ENCODE results near the gene PEX11A. TPM values are rescaled to one million over a fixed set of nuclear protein-coding genes. Genes with fewer than 3 reads are reported as not detected.

PEX11A gene
- total RNA-seq, 1 donor from 2014 or later, result 13.7 TPM

DNA sequence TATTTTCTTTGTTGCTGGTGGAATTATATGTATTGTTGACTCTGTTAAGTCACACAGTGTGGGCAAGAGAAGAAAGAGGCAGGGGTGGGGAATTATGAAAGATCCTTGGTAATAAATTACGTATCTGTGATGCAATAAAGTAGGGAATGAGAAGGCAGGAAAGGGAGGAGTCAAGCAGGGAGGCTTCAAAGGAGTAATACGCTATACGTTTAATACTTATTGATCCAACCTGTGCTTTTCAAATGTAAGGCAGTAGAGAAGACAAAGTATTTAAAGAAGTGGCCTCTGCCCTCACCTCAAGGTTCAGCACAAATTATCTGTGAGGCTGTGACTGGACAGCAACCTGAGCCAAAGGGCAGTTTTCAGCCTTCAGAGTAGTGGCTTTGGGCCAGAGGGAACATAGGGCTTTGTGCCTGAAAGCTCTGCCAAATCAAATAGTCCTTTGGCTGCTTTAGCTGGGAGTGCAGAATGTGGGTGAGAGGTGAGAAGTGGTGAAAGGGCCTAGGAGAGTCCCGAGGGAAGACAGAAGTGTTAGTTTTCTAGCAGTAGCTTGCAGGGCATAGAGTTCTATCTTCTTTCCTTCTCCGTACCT is 10.2 kb downstream of the PEX11A start:
- DNase-seq (ENCODE audit: missing footprints) (no peak), ATAC-seq (peak; percentile 94)
- intact Hi-C loops (cut with DNase I), result no loop called here

DNA sequence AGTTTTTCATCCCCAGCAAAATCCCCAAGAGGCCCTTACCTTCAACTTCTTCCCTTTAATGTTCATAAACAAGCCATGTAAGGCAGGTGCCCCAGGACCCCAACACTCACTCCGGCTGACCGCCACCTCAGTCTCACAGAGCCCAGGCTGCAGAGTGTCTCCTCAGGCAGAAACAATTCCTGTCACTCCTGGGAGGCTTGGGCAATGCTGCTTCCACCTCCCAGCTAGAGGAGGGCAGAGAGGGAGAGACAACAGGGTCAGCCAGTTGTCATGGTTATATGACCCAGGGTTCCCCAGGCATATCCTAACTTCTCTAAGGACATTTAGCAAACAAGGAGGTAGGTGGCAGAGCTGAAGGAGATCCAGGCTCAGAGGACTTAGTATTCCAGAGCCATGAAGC is 11.3 kb downstream of the PEX11A start, which contains the start of gene PLIN1:
Gene PLIN1 (minus strand): TSS at position 156 of the 400 bp plus-strand sequence. CDS start 1,878 bp downstream, outside the sequence.
- DNase-seq (ENCODE audit: missing footprints) (no peak), ATAC-seq (no peak)
- intact Hi-C loops (cut with DNase I), result no loop called here

DNA sequence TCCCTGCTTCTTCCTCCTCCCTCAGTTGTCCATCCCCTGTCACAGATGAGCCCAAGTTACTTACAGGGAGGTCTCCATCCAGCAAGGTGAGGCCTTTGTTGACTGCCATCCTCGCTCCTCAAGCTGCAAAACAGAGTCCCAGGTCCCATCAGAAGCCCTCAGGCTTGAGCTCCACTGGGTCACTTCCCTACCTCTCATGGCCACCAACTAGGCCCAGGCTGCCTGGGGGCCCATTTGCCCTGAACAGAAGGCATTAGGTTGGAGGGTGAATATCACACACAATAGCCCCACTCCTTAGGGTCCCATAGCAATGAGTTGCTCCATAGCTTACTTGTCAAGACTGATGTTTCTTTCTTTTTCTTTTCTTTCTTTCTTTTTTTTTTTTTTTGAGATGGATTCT is 13.2 kb downstream of the PEX11A start:
- DNase-seq (ENCODE audit: missing footprints) (no peak), ATAC-seq (no peak)
- intact Hi-C loops (cut with DNase I), result no loop called here

DNA sequence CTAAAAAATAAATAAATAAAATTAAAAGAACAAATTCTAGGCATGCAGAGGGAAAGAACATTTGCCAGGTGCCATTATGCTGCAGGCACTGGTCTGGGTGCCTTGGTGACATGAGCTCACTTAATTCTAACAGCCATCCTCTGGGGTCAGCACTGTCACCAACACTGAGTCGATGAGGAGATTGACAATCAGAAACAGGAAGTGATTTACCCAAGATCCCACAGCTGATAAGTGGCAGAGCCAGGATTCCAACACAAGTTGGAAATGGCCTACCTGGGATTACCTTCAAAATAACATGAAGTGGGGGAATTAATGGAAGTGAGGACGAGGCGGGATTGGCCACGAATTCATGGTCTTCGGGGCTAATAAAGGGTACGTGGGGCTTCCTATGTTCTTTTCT is 14.9 kb downstream of the PEX11A start:
- no peak for DNase-seq (ENCODE audit: missing footprints)
- intact Hi-C loops (cut with DNase I), result no loop called here
- no peak for ATAC-seq

DNA sequence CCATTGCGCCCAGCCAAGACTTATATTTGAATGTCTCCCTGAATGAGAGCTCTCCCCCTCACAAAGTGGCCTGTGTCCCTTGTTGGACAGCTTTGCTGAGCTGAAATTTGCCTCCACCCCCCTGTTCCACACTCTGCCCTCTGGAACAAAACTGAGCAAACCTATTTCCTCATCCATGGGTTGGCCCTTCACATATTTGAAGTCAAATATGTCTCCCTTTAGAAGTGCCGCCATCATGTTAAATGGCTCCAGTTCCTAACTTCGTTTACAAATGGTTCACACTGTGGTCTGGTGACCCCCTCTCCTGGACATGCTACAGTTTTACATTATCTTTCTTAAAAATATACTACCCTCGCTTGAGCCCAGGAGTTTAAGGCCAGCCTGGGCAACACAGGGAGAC is 16.0 kb downstream of the PEX11A start:
- DNase-seq (ENCODE audit: missing footprints) (no peak), ATAC-seq (no peak)
- intact Hi-C loops (cut with DNase I), result no loop called here

DNA sequence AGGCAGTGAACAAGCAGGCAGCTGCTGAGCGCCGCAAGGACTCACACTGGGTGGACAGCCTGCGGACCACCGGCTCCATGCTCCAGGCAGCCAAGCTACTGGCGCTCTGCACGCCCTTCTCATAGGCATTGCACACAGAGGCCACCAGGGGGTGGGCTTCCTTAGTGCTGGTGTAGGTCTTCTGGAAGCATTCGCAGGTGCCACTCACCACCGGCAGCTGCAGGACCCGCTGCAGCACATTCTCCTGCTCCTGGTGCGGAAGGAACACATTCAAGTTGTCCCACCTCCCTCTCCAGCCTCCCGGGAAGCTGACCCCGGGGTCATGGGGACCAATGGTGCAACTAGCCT is 17.4 kb downstream of the PEX11A start:
- intact Hi-C loops (cut with DNase I), result no loop called here
- no peak for DNase-seq (ENCODE audit: missing footprints)
- ATAC-seq, result no peak

DNA sequence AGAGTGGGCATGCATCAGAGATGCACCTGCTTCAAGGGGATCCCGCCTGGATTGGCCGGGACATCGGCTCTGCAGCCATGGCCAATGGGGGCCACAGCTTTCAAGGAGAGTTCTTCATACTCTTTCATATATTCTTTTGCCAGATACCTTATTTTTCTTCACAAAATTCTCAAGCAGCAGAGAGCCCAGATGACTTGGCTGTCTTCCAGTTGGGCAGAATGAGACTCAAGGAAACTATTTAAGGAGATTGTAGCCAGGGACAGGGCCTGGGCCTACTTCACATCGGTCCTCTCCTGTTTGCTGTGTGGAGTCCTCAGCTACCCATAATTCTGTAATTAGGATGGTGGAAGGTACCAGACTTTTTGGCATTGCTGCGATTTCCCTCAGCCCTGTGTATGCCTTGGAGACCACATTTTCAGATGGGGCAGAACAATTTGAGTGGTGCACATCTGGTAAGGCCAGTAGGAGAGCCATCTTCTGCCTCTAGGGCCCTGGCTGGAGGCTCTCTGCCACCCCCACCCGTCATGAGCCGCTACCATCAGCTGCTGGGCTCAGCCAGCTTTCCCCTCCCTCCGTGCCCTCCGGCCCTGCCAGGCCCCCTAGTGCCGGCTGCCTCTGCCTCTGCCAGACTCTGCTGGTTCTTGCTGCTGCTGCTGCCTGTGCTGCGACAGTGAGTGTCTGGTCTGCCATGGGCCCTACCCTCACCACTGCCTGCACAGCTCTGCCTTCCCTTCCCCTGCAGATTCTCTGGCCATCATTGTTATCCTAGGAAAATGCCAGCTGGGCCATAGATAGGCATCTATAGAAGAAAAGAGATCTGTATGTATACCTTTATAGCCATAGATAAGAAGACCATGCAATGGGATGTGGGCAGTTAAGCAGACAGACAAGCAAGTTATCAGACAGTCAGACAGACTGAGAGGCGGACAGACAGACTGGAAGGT is 18.1 kb downstream of the PEX11A start:
- intact Hi-C loops (cut with DNase I), result no loop called here
- no peak for DNase-seq (ENCODE audit: missing footprints)
- no peak for ATAC-seq

DNA sequence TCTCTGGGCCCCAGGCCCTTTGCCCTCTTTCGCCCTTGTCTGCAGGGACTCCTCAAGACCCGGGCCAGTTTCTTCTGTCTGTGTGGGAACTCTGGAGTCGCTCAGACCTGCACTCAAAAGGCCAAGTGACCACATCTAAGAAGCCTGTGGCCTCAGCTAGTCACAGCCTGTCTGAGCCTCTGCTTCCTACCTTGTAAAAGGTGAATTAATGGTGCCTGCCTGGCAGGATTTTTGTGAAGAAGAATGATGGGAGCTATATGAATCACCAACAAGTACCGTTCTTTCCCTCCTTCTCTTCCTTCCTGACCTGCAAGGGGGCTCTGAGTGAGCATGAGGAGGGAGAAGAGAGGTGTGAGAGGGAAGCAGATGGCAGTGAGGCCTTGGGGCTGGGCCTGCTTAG is 18.9 kb downstream of the PEX11A start:
- ATAC-seq, result no peak
- intact Hi-C loops (cut with DNase I), result no loop called here
- no peak for DNase-seq (ENCODE audit: missing footprints)

DNA sequence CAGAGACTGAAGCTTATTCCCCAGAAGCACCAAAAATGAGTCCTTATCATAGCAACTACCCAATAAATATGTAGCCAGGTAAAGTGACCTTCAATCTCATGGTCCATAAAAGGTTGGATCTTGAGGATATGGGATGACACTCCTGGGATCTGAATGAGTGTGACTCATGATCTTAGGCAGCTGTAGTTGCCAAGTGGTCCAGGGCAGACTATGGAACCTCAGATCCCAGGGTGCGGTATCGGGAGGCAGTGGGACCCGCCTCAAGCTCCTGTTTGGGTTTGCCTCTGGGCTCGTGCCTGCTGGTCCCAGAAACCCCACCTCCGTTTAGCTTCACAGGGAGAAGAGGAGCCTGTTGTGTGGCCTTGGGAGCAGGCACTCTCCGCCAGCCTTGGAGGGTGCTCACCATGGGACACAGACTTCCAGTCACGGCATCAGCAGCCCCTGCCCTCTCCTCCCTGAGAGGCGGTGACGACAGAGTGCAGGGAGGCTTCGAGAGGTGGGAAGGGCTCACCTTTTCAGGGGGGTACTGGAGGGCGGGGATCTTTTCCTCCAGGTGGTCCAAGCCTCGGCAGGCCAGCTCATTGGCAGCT is 19.5 kb downstream of the PEX11A start:
- DNase-seq (ENCODE audit: missing footprints), result no peak
- no peak for ATAC-seq
- intact Hi-C loops (cut with DNase I), result no loop called here

DNA sequence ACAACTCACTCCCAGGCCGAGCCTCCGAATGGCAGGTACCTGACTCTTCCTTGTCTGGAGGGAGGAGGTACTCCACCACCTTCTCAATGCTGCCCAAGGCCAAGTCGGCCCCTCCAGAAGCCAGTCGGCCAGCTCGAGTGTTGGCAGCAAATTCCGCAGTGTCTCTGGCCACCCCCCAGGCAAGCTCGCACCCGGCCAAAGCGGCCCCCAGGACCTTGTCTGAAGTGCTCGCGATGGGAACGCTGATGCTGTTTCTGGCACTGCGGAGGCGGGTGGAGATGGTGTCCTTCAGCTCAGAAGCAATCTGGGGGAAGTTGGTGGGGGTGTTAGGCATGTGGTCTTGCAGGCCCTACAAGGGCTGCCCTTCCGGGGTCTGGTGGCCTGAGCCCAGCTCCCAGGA is 20.6 kb downstream of the PEX11A start:
- intact Hi-C loops (cut with DNase I), result no loop called here
- ATAC-seq (no peak), DNase-seq (ENCODE audit: missing footprints) (no peak)

DNA sequence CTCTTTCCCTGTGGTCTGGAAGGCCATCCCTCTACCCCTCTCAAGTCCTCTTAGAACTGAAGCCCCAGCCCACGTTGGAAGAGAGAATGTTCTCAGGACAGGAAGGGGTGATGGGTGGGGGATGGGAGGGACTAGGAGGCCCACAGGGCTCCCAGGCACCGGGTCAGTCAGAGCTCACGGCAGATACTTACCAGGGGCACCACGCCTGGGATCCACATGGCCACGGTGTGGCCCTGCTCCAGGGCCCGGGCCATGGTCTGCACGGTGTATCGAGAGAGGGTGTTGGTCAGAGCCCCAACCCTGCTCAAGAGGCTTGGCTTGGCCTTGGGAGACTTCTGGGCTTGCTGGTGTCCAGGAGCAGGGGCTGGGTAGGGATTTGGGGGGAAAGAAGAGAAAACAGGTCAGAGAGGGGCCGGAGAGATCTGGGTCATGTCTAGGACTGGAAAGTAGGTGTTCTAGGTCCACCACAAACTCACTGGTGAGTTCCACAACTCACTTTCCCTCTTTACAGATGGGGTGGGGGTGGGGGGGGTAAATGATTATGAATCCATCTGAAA is 21.2 kb downstream of the PEX11A start:
- intact Hi-C loops (cut with DNase I), result no loop called here
- DNase-seq (ENCODE audit: missing footprints) (no peak), ATAC-seq (no peak)

DNA sequence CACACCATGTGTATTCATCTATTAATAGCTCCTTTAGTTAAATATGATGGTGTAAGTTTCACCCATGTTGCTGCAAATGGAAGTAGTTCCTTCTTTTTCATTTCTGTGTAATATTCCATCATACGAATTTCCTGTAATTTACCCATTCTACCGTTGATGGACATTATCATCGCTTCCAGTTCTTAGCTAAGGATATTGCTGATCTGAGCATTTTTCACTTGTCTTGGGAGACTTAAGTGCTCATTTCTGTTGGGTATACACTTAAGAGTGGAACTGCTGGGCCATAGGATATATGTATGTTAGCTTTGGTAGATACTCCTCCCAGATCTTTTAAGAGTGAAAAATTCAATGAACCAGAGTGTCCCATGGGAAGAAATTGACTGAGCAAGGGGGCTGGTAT is 22.4 kb downstream of the PEX11A start:
- DNase-seq (ENCODE audit: missing footprints) (no peak), ATAC-seq (no peak)
- intact Hi-C loops (cut with DNase I), result no loop called here

DNA sequence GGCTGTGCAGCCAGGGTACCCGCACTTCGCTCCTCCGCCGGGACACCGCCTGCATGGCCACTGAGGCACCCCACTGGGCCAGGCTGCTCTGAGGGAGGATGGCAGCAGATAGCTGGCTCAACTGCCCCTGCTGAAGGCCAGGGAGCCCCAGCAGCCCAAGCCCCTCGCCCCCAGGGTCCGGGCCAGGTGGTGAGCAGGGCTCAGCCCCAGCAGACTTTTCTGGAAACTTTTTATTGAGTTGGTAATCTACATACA is 22.9 kb downstream of the PEX11A start:
- intact Hi-C loops (cut with DNase I), result no loop called here
- DNase-seq (ENCODE audit: missing footprints) (no peak), ATAC-seq (no peak)

DNA sequence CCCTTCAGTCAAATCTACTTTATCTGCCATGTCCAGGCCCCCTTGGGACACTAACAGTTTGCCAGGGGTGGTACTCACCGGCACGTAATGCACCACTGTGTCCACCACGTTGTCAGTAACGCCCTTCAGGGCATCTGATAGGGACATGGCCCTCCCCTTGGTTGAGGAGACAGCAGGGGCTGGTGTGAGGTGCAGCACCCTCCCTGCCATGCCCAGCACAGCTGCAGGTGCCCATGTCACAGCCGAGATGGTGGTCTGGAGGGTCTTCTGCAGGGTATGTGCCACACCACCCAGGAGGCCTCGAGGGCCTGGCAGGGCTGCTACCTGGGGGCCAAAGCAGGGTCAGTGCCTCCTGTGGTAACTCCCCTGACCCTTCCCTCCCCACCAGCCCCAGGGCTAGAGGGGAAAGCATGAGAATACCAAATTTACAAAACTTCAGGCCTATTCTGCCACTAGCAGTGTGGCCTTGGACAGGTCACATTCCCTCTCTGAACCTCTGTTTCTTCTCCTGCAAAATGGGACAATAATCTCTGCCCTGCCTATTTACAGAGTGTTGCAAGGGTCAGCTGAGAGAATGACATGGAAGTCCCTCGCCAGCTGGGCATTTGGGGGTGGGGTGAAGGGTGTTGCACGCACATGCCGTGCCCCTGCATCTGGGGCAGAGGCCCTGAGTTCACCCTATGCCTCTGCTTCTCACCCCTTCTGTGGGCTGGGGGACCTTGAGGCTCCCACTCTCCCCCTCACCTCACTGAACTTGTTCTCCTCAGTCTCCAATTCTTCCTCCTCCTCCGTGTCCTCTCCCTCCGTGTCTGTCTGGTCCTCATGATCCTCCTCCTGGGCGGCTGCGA is 23.5 kb downstream of the PEX11A start:
- intact Hi-C loops (cut with DNase I), result no loop called here
- DNase-seq (ENCODE audit: missing footprints), result no peak
- ATAC-seq, result no peak

DNA sequence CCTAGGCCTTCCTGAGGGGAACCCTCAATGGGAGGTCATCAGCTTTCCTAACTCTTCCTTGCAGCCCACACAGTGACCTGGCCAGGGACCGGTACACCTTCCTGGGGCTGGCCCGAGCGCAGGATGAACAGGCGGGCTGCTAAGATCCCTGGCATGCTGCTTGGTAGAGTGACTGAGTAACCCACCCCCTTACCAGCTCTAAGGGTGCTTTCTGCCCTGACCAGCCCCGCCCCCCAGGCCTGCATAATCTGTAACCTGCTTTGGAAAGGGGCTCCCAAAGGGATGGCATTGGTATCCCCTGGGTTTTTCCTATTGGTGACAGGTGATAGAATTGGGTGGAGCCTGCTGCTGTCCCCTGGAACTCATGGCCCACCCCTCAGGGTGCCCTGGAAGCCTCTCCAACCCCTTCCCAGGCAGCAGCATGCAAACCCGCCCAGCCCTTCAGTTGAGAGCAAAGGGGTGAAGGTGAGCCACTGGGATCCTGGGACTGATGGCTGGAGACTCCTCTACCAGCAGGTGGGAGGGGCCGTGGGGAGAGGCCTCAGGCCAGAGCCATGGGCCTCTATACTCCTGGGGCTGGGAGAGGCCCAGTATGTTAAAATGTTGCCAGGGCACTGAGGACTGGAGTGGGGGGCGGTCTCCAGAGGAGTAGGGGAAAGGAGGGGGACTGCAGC is 24.2 kb downstream of the PEX11A start:
- ATAC-seq, result peak; percentile 13
- no peak for DNase-seq (ENCODE audit: missing footprints)
- intact Hi-C loops (cut with DNase I), result no loop called here

DNA sequence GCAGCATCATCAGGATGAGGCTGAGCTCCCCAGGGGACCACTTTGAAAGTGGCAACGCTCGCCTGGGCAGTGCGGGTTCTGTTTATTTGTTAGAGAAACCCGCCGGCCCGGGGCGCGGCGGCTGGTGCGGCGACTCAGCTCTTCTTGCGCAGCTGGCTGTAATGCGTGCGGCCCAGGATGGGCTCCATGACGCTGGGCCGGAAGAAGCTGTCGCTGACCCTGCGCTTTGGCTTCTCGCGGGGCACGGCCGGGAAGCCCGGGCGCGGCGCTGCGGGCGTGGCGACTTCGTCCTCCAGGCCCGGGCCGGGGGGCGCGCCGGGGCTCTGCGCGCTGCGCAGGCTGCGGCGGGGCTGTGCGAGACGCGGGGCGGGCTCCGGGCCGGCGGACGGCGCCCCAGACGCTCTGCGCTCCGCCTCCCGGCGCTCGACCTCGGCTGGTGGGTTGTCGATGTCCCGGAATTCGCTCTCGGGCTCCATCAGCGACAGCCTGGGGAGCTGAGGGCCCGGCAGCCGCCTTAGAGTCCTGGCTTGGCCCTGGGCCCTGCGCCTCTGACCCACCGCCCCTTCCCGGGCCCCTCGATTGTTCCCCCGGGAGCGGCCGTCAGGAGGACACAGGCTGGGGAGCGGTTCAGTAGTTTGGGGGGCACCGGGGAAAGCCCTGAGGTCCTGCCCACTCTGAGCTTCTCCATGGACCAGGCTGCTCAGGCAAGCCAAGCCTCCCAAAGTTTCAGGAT is 24.9 kb downstream of the PEX11A start:
- DNase-seq (ENCODE audit: missing footprints), result peak; percentile 85
- intact Hi-C loops (cut with DNase I), result no loop called here
- ATAC-seq, result peak; percentile 79

DNA sequence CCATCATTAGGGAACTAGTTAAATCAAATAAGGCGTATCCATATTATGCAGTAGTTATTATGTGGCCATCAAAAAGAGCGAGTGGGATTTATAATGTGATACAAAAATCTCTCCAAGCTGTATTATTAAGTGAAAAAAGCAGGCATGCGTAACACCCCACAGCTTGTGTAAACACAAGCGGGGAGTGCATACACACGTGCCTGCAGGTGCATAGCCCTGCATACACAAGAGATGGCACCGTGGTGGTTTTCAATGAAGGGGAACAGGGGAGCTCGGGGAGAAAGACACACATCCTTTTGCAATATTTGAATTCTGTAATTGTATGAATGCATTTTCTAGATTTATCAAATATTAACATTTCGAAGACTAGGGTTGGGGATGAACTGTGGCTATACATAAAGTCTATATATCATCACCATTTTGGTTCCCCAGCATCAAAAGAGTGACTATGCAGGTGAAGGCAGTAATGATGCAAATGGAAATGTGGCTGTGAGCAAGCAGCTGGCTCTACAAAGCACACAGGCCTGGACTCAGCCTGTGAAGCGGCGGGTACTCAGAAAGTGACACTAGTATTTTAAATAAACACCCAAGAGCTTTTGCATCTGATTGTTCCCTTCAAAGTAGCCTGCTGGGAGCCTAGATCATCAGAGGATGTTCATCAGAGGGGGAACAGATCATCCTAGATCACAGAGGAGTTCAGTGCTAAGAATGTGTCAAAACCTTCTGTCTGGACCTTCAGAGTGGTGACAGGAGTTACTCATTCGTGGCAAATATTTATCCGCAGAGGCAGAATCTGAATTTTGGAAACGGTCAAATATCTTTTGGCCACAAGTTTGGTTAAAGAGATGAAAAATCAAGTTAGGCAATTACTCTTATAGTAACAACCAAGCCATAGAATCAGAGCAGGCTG is 25.9 kb downstream of the PEX11A start:
- ATAC-seq (no peak), DNase-seq (ENCODE audit: missing footprints) (no peak)
- intact Hi-C loops (cut with DNase I), result no loop called here

All from Right ventricle myocardium inferior (tissue), 1 donor.